GM13977 (cell line): ENCODE measurements around the gene ITGB2.

Experiments
- DNase-seq: peaks from one replicate; pipeline ENCODE4 v3.0.0; 2012; ENCODE audit warnings: low spot score
- CTCF ChIP-seq: IDR thresholded peaks from 2 replicates; pipeline ENCODE4 v1.5.1; 2012; ENCODE audit warnings: mild to moderate bottlenecking, control low read depth; ENCODE audit not compliant: insufficient read depth; ENCODE audit errors: extremely low read depth, missing control alignments
- in situ Hi-C: fragments of 300-500 bp; cut with MboI; formaldehyde crosslinking; loops from one replicate; pipeline ENCODE4 v1.12.0; 2022; ENCODE audit warnings: low sequenced_read_pairs, low pct_unique_long_range_greater_than_20kb, mixed read lengths, inconsistent platforms; ENCODE audit not compliant: unreplicated experiment

ITGB2 gene

GRCh38 chr21:44953628-44954021, 32.9 kb upstream of the ITGB2 start:
- no peak for DNase-seq
- no peak for TF ChIP-seq CTCF
- in situ Hi-C loops = no loop called here

DNA sequence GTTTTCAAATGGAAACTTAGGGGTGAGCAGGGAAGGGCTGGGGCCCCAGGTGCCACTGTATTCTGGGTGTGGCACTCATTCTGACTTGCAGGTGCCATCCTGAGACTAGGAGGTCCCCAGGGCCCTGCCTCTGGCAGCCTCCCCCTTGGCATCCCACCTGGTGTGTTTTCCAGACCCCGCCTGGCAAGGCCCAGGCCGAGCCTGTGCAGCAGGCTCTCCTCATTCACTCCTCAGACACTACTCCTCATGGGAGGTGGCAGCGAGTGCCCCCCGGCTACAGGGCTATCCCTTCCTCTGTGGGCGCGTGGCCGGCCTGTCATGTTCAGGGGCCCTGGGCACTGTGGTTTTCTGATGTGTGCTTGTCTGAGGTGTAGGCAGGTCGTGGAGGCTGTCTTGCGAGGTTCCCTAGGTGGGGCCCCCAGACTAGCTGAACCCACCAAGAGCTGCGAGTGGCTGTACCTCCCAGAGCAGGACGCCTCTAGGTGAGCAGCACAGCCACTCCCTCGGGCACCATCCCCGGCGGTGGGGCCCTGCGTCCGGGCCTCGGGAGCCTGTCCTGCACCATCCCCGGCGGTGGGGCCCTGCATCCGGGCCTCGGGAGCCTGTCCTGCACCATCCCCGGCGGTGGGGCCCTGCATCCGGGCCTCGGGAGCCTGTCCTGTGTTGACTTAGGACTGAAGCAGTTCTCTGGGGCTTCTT, 32.4 kb upstream of the ITGB2 start:
- no peak for TF ChIP-seq CTCF
- in situ Hi-C loops = no loop called here
- DNase-seq = no peak

GRCh38 chr21:44952116-44952928, 31.6 kb upstream of the ITGB2 start:
- no peak for TF ChIP-seq CTCF
- in situ Hi-C loops = no loop called here
- DNase-seq = no peak

DNA sequence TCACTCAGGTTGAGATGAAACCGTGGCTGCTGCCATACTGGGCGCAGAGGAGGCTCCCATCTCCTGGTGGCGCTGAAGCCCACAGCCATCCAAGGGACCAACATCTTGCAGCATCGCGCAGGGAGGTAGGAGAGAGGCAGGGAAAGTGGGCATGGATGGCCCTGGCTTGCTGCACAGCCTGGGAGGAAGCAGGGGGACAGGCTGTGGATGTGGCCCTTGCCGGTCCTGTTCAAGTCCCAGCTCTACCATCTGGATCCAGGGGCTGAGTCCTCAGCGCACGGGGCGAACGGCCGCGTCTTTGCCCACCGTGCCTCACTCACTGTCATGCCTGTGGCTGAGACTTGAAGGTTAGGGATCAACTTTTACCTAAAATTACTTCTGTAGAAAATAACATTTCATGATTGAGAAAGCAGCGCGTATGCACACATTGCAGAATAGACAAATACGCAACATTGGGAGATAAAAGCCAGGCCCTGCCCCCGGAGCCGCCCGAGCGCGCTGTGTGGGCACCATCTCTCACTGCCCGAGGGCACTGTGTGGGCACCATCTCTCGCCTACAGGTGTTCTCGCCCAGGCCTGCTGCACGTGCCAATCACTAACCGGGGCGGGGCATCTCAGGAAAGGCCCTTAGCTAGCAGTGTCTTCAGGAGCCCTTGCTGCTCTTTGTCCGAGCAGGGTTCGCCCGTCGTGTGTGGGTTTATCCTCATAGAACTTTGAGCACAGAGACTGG, 30.7 kb upstream of the ITGB2 start:
- in situ Hi-C loops = no loop called here
- TF ChIP-seq CTCF = no peak
- no peak for DNase-seq

DNA sequence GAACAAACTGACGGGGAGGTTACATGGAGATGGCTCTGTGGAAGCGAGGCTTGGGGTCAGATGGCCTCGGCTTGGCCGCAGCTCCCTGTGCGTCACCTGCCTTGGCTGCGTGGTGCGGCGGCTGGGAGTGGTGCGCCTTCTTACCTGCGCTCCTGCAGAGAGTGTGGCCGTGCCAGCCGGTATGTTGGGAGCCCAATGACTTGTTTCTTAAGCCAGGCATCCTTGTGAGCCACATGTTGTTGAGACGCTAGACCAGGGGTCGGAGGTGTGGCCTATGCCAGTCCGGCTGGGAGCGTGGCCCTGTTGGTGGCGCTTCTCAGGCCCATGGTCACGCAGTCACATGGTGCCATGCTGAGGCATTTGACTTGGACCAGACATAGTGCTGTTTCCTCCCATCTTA, 29.7 kb upstream of the ITGB2 start:
- in situ Hi-C loops = no loop called here
- DNase-seq = no peak

More for the DNA sequence above, 29.7 kb upstream of the ITGB2 start:
- no peak for TF ChIP-seq CTCF
